Activated CD8-positive, alpha-beta memory T cell treated with anti-CD3 and anti-CD28 coated beads for 36 hours (primary cell): Measurements from ENCODE around the gene TEAD1. TPM values are rescaled to one million over a fixed set of nuclear protein-coding genes. Genes with fewer than 3 reads are reported as not detected.

Experiments
- CTCF ChIA-PET: fragments of 350-600 bp; sonication (Branson Sonifier 250); formaldehyde crosslinking; loops from one replicate; lab custom pipeline; 2021; ENCODE audit warnings: antibody characterized with exemption; lab: Charles Lee
- POLR2A ChIA-PET: fragments of 350-600 bp; sonication (Branson Sonifier 250); formaldehyde crosslinking; loops from one replicate; lab custom pipeline; 2021; ENCODE audit warnings: antibody characterized with exemption; lab: Charles Lee
- total RNA-seq, 2 experiments: library from RNA; stranded (reverse); gene quantifications; one replicate each; pipeline ENCODE4 v1.2.3, GENCODE V29; 2021

TEAD1 gene
- total RNA-seq, 2 experiments from 2014 or later: 0.46 to 0.59 TPM

GRCh38 chr11:12889243-12889642 is 215.0 kb downstream of the TEAD1 start:
- POLR2A ChIA-PET: no interaction called here

GRCh38 chr11:12890476-12890875 is 216.3 kb downstream of the TEAD1 start:
- ChIA-PET CTCF (interaction anchor here (0.9 to 2.0 kb wide), 3 partner anchors 8 to 559 kb away, joined by 3 to 7 read pairs (median 5); no protein-coding TSS in a partner anchor), POLR2A (no interaction called here)

More at GRCh38 chr11:12889243-12889642, 215.0 kb downstream of the TEAD1 start:
- CTCF ChIA-PET: interaction anchor here (0.9 to 2.0 kb wide), 8 partner anchors 9 to 601 kb away, joined by 3 to 7 read pairs (median 4); no protein-coding TSS in a partner anchor

- POLR2A ChIA-PET: no interaction called here
- CTCF ChIA-PET: interaction anchor here (0.9 kb wide), 2 partner anchors 42 to 294 kb away, joined by 3 read pairs; no protein-coding TSS in a partner anchor
Observed at GRCh38 chr11:12893787-12894672, 219.8 kb downstream of the TEAD1 start.

- CTCF ChIA-PET: interaction anchor here (2.1 kb wide), 1 partner anchor 8 kb away, joined by 7 read pairs; no protein-coding TSS in a partner anchor
- POLR2A ChIA-PET: no interaction called here
Observed at GRCh38 chr11:12897390-12897789, 223.2 kb downstream of the TEAD1 start.

- CTCF ChIA-PET: interaction anchor here (2.1 kb wide), 1 partner anchor 8 kb away, joined by 7 read pairs; no protein-coding TSS in a partner anchor
- POLR2A ChIA-PET: no interaction called here
Observed at GRCh38 chr11:12897867-12898266, 223.6 kb downstream of the TEAD1 start.

GRCh38 chr11:12900496-12900895 is 226.3 kb downstream of the TEAD1 start:
- POLR2A ChIA-PET: no interaction called here
- CTCF ChIA-PET: no interaction called here

GRCh38 chr11:12901272-12901671 is 227.1 kb downstream of the TEAD1 start:
- CTCF ChIA-PET: no interaction called here
- POLR2A ChIA-PET: no interaction called here

- CTCF ChIA-PET: no interaction called here
Observed at GRCh38 chr11:12901874-12902481, 227.8 kb downstream of the TEAD1 start.

GRCh38 chr11:12902791-12903486 is 228.7 kb downstream of the TEAD1 start:
- POLR2A ChIA-PET: no interaction called here
- CTCF ChIA-PET: no interaction called here

More at GRCh38 chr11:12901874-12902481, 227.8 kb downstream of the TEAD1 start:
- POLR2A ChIA-PET: no interaction called here

- POLR2A ChIA-PET: no interaction called here
- CTCF ChIA-PET: no interaction called here
Observed at GRCh38 chr11:12905435-12905834, 231.2 kb downstream of the TEAD1 start.

GRCh38 chr11:12906501-12906900 is 232.3 kb downstream of the TEAD1 start:
- POLR2A ChIA-PET: no interaction called here
- CTCF ChIA-PET: no interaction called here

GRCh38 chr11:12909879-12910278 is 235.7 kb downstream of the TEAD1 start:
- ChIA-PET POLR2A (no interaction called here), CTCF (no interaction called here)

GRCh38 chr11:12914400-12914912 is 240.2 kb downstream of the TEAD1 start:
- POLR2A ChIA-PET: no interaction called here
- CTCF ChIA-PET: no interaction called here

- CTCF ChIA-PET: no interaction called here
- POLR2A ChIA-PET: no interaction called here
Observed at GRCh38 chr11:12915093-12915492, 240.9 kb downstream of the TEAD1 start.

- CTCF ChIA-PET: no interaction called here
Observed at GRCh38 chr11:12917822-12918221, 243.6 kb downstream of the TEAD1 start.

GRCh38 chr11:12918667-12919066 is 244.4 kb downstream of the TEAD1 start:
- POLR2A ChIA-PET: no interaction called here
- CTCF ChIA-PET: no interaction called here

More at GRCh38 chr11:12917822-12918221, 243.6 kb downstream of the TEAD1 start:
- POLR2A ChIA-PET: no interaction called here

- CTCF ChIA-PET: no interaction called here
- POLR2A ChIA-PET: no interaction called here
Observed at GRCh38 chr11:12922418-12922817, 248.2 kb downstream of the TEAD1 start.

- POLR2A ChIA-PET: no interaction called here
- CTCF ChIA-PET: no interaction called here
Observed at GRCh38 chr11:12922980-12923507, 248.8 kb downstream of the TEAD1 start.

- ChIA-PET POLR2A (no interaction called here), CTCF (no interaction called here)
Observed at GRCh38 chr11:12924650-12925049, 250.4 kb downstream of the TEAD1 start.
